Mesenchymal stem cell (in vitro differentiated cells and primary cell): ENCODE data around the gene RNF212.
A peak's percentile ranks its signal among the peaks of the same experiment; 100 is the strongest.

Source experiments
- DNase-seq: peaks from one replicate; pipeline ENCODE4 v3.0.0-alpha.2; 2013
- H2AFZ ChIP-seq: one replicate; pipeline ENCODE4 v1.6.1; 2013; ENCODE audit warnings: low read depth, mild to moderate bottlenecking, control low read depth, inconsistent platforms, low read length, moderate library complexity
- H2AK5ac ChIP-seq: 2 replicates; pipeline ENCODE4 v1.6.1; 2013; ENCODE audit warnings: low read length, moderate library complexity, mild to moderate bottlenecking, inconsistent platforms; ENCODE audit not compliant: severe bottlenecking
- H2BK120ac ChIP-seq: one replicate; pipeline ENCODE4 v1.6.1; 2013; ENCODE audit warnings: low read depth, mild to moderate bottlenecking, inconsistent platforms, low read length, moderate library complexity
- H2BK12ac ChIP-seq, 2 experiments: one replicate each; pipeline ENCODE4 v1.6.1; 2013; ENCODE audit warnings: inconsistent platforms in 2 of 2, low read length in 2 of 2, mild to moderate bottlenecking in 2 of 2, moderate library complexity in 2 of 2, control low read depth in 1 of 2
- H2BK15ac ChIP-seq: one replicate; pipeline ENCODE4 v1.6.1; 2013; ENCODE audit warnings: mild to moderate bottlenecking, low read depth, inconsistent platforms; ENCODE audit not compliant: poor library complexity, severe bottlenecking
- H2BK5ac ChIP-seq: 2 replicates; pipeline ENCODE4 v1.6.1; 2013; ENCODE audit warnings: low read depth, mild to moderate bottlenecking, low read length, control low read depth, inconsistent platforms; ENCODE audit not compliant: poor library complexity, severe bottlenecking
- H3K14ac ChIP-seq, 2 experiments: one replicate each; pipeline ENCODE4 v1.6.1; 2013; ENCODE audit warnings: inconsistent platforms in 2 of 2, low read length in 2 of 2, control low read depth in 1 of 2, mild to moderate bottlenecking in 1 of 2, moderate library complexity in 1 of 2
- H3K18ac ChIP-seq, 2 experiments: one replicate each; pipeline ENCODE4 v1.6.1; 2013; ENCODE audit warnings: inconsistent platforms in 2 of 2, low read length in 2 of 2, control low read depth in 1 of 2, low read depth in 1 of 2, mild to moderate bottlenecking in 1 of 2
- H3K23ac ChIP-seq, 2 experiments: one replicate each; pipeline ENCODE4 v1.6.1; 2013; ENCODE audit warnings: inconsistent platforms in 2 of 2, low read length in 2 of 2, mild to moderate bottlenecking in 2 of 2, moderate library complexity in 2 of 2, control low read depth in 1 of 2
- H3K27ac ChIP-seq: 2 replicates; pipeline ENCODE4 v1.5.1; 2013; ENCODE audit warnings: mild to moderate bottlenecking, moderate library complexity, low read length, control low read depth, inconsistent platforms; ENCODE audit not compliant: poor library complexity, severe bottlenecking
- H3K27me3 ChIP-seq, 2 experiments: 2 replicates each; pipeline versions ENCODE4 v1.6.1 to v1.7.0; 2013; ENCODE audit warnings: low read length in 2 of 2, mild to moderate bottlenecking in 2 of 2, moderate library complexity in 2 of 2, control low read depth in 1 of 2, inconsistent platforms in 1 of 2; ENCODE audit not compliant: control insufficient read depth in 1 of 2, insufficient read depth in 1 of 2
- H3K36me3 ChIP-seq, 2 experiments: 2 replicates each; pipeline versions ENCODE4 v1.6.1 to v1.7.0; 2013; ENCODE audit warnings: low read length in 2 of 2, control low read depth in 1 of 2, inconsistent platforms in 1 of 2, low read depth in 1 of 2, mild to moderate bottlenecking in 1 of 2; ENCODE audit not compliant: insufficient read depth in 2 of 2, control insufficient read depth in 1 of 2
- H3K4ac ChIP-seq, 2 experiments: one replicate each; pipeline ENCODE4 v1.6.1; 2013; ENCODE audit warnings: inconsistent platforms in 2 of 2, low read length in 2 of 2, mild to moderate bottlenecking in 2 of 2, moderate library complexity in 2 of 2, control low read depth in 1 of 2, low read depth in 1 of 2
- H3K4me1 ChIP-seq: 2 replicates; pipeline ENCODE4 v1.6.1; 2013; ENCODE audit warnings: low read depth, low read length, control low read depth; ENCODE audit not compliant: control insufficient read depth, insufficient read depth
- H3K4me2 ChIP-seq: 2 replicates; pipeline ENCODE4 v1.6.1; 2013; ENCODE audit warnings: low read length, mild to moderate bottlenecking, inconsistent platforms; ENCODE audit not compliant: poor library complexity, severe bottlenecking
- H3K4me3 ChIP-seq, 2 experiments: 2 replicates each; pipeline versions ENCODE4 v1.5.1 to v1.7.0; 2013; ENCODE audit warnings: low read length in 2 of 2, mild to moderate bottlenecking in 2 of 2, control low read depth in 1 of 2, low read depth in 1 of 2; ENCODE audit not compliant: insufficient read depth in 1 of 2
- H3K79me1 ChIP-seq: replicated peaks from 2 replicates; pipeline ENCODE4 v1.6.1; 2013; ENCODE audit warnings: mild to moderate bottlenecking, control low read depth, low read length, inconsistent platforms; ENCODE audit not compliant: poor library complexity, severe bottlenecking
- H3K9ac ChIP-seq: 2 replicates; pipeline ENCODE4 v1.7.0; 2013; ENCODE audit warnings: mild to moderate bottlenecking, low read length, moderate library complexity
- H3K9me3 ChIP-seq: 2 replicates; pipeline ENCODE4 v1.7.0; 2013; ENCODE audit warnings: mild to moderate bottlenecking, low read length; ENCODE audit not compliant: control insufficient read depth
- H4K8ac ChIP-seq: one replicate; pipeline ENCODE4 v1.6.1; 2013; ENCODE audit warnings: inconsistent platforms, mild to moderate bottlenecking, low read length, moderate library complexity
- H4K91ac ChIP-seq: one replicate; pipeline ENCODE4 v1.6.1; 2013; ENCODE audit warnings: mild to moderate bottlenecking, low read length, inconsistent platforms
- WGBS: methylation state at CpG from one replicate; pipeline ENCODE4 v1.1.7; 2013; ENCODE audit warnings: mixed read lengths; 5-methylcytosine and 5-hydroxymethylcytosine counted together

Gene RNF212

GRCh38 chr4:1062419-1062818 lies 50.9 kb downstream of the RNF212 start:
- Histone ChIP-seq H2BK120ac (no peak overlapping the region), H4K8ac (no peak overlapping the region), H3K4me2 (no peak overlapping the region), H3K9ac (no peak overlapping the region), H3K4ac (no peak overlapping the region), H3K23ac (no peak overlapping the region), H2AK5ac (no peak overlapping the region), H3K9me3 (no peaks in the 10 kb centered on the region), H4K91ac (no peak overlapping the region), H3K14ac (no peak overlapping the region), H3K18ac (no peak overlapping the region), H3K4me1 (peaks cover 6% of the 10 kb centered on the region), H2BK5ac (no peak overlapping the region), H2BK15ac (no peak overlapping the region), H3K79me1 (no peaks in the 10 kb centered on the region), H3K36me3 (no peaks in the 10 kb centered on the region), H3K4me3 (no peak overlapping the region), H3K27me3 (peaks cover 37 to 66% of the 10 kb centered on the region in 2 experiments), H2BK12ac (no peak overlapping the region), H2AFZ (no peak overlapping the region), H3K27ac (no peak overlapping the region)
- DNase-seq: no peak
- WGBS: 74% methylated on average over 6 of the region's 7 CpGs

GRCh38 chr4:1061760-1062159 lies 51.6 kb downstream of the RNF212 start:
- Histone ChIP-seq H3K4me3 (no peak overlapping the region), H3K14ac (no peak overlapping the region)
- WGBS: 87% methylated on average over 4 of the region's 6 CpGs

GRCh38 chr4:1061056-1061700 lies 52.2 kb downstream of the RNF212 start:
- Histone ChIP-seq H3K18ac (no peak overlapping the region), H3K23ac (no peak overlapping the region), H4K8ac (no peak overlapping the region), H2BK5ac (no peak overlapping the region), H3K4me2 (no peak overlapping the region), H2BK15ac (no peak overlapping the region), H3K14ac (peak overlapping the region in 1 of 2 experiments; percentile 26), H3K27me3 (peaks cover 37 to 66% of the 10 kb centered on the region in 2 experiments), H3K27ac (no peak overlapping the region), H2AK5ac (no peak overlapping the region), H3K79me1 (no peaks in the 10 kb centered on the region), H2BK12ac (no peak overlapping the region), H3K9ac (no peak overlapping the region), H2AFZ (no peak overlapping the region), H3K4me3 (no peak overlapping the region), H4K91ac (no peak overlapping the region), H3K36me3 (no peaks in the 10 kb centered on the region), H2BK120ac (no peak overlapping the region), H3K4me1 (peaks cover 6% of the 10 kb centered on the region), H3K4ac (no peak overlapping the region), H3K9me3 (no peaks in the 10 kb centered on the region)
- WGBS: 85% methylated on average over 14 of the region's 14 CpGs
- DNase-seq: no peak

More at GRCh38 chr4:1061760-1062159, 51.6 kb downstream of the RNF212 start:
- Histone ChIP-seq H3K4me2 (no peak overlapping the region), H3K27me3 (peaks cover 37 to 66% of the 10 kb centered on the region in 2 experiments), H3K4me1 (peaks cover 6% of the 10 kb centered on the region), H2BK15ac (no peak overlapping the region), H3K23ac (no peak overlapping the region), H3K4ac (no peak overlapping the region), H2BK5ac (no peak overlapping the region), H3K9me3 (no peaks in the 10 kb centered on the region), H2BK12ac (no peak overlapping the region), H3K18ac (no peak overlapping the region), H3K27ac (no peak overlapping the region), H3K36me3 (no peaks in the 10 kb centered on the region), H3K9ac (no peak overlapping the region), H2AFZ (no peak overlapping the region), H4K8ac (no peak overlapping the region), H2AK5ac (no peak overlapping the region), H4K91ac (no peak overlapping the region), H3K79me1 (no peaks in the 10 kb centered on the region), H2BK120ac (no peak overlapping the region)
- no peak for DNase-seq

- Histone ChIP-seq H3K9me3 (no peaks in the 10 kb centered on the region), H3K4ac (no peak overlapping the region), H2AK5ac (no peak overlapping the region), H4K8ac (no peak overlapping the region), H3K4me1 (peaks cover 6% of the 10 kb centered on the region), H3K27ac (no peak overlapping the region), H2BK12ac (no peak overlapping the region), H3K36me3 (no peaks in the 10 kb centered on the region), H2BK120ac (no peak overlapping the region), H3K4me3 (no peak overlapping the region), H2AFZ (no peak overlapping the region), H2BK15ac (no peak overlapping the region), H3K18ac (no peak overlapping the region), H3K4me2 (no peak overlapping the region), H2BK5ac (no peak overlapping the region), H4K91ac (no peak overlapping the region), H3K27me3 (peaks cover 42 to 64% of the 10 kb centered on the region in 2 experiments), H3K14ac (no peak overlapping the region), H3K9ac (no peak overlapping the region), H3K23ac (no peak overlapping the region), H3K79me1 (no peaks in the 10 kb centered on the region)
- WGBS: 91% methylated on average over 9 of the region's 9 CpGs
- DNase-seq: no peak
These were observed 52.7 kb downstream of the RNF212 start for GRCh38 chr4:1060621-1061020.
